Progenitor cell of endocrine pancreas (in vitro differentiated cells): ENCODE results near the gene ASIC5. TPM values are rescaled to one million over a fixed set of nuclear protein-coding genes. Genes with fewer than 3 reads are reported as not detected.
"Not testable (repeated sequence)": the region's sequence is repeated elsewhere in the genome, so short reads cannot be mapped to it uniquely, and the experiment has no call there.

Experiments used
- DNase-seq: peaks from one replicate; pipeline ENCODE4 v3.0.0; 2021; ENCODE audit warnings: low spot score; ENCODE audit not compliant: unreplicated experiment
- H3K27ac Mint-ChIP-seq: 2 replicates; pipeline ENCODE4 v1.8.0; 2021; ENCODE audit warnings: mild to moderate bottlenecking, moderate library complexity, mixed read lengths
- H3K27me3 Mint-ChIP-seq: 2 replicates; pipeline ENCODE4 v1.8.0; 2021; ENCODE audit warnings: mixed read lengths
- H3K36me3 Mint-ChIP-seq: 2 replicates; pipeline ENCODE4 v1.8.0; 2022; ENCODE audit warnings: mixed read lengths; ENCODE audit not compliant: insufficient read depth
- H3K4me1 Mint-ChIP-seq: 2 replicates; pipeline ENCODE4 v1.8.0; 2021; ENCODE audit warnings: low read depth, mixed read lengths
- H3K4me3 Mint-ChIP-seq: 2 replicates; pipeline ENCODE4 v1.8.0; 2021; ENCODE audit warnings: low read depth, mild to moderate bottlenecking, moderate library complexity, mixed read lengths
- H3K9me3 Mint-ChIP-seq: 2 replicates; pipeline ENCODE4 v1.8.0; 2021; ENCODE audit warnings: low read depth, mixed read lengths
- CTCF ChIP-seq: fragments of 200-600 bp; sonication (generic); IDR thresholded peaks from one replicate; pipeline ENCODE4 v1.5.0; 2021; ENCODE audit warnings: antibody characterized with exemption, mild to moderate bottlenecking; ENCODE audit not compliant: unreplicated experiment
- total RNA-seq: library from RNA; stranded (reverse); gene quantifications from 2 replicates; pipeline ENCODE4 v1.2.1, GENCODE V29; 2021

Gene ASIC5
- total RNA-seq, 1 donor from 2014 or later, result not detected

- Mint-ChIP-seq H3K27me3 (no peaks in the 10 kb centered on the region), H3K27ac (no peak overlapping the region), H3K4me1 (peaks cover 20% of the 10 kb centered on the region), H3K4me3 (no peak overlapping the region), H3K9me3 (no peaks in the 10 kb centered on the region), H3K36me3 (no peaks in the 10 kb centered on the region)
- no peak for DNase-seq
- no peak for TF ChIP-seq CTCF
Measured at GRCh38 chr4:155805016-155805415, 61.1 kb downstream of the ASIC5 start.

GRCh38 chr4:155802190-155802959, 63.7 kb downstream of the ASIC5 start:
- Mint-ChIP-seq H3K27me3 (no peaks in the 10 kb centered on the region), H3K36me3 (no peaks in the 10 kb centered on the region), H3K4me3 (no peak overlapping the region), H3K9me3 (no peaks in the 10 kb centered on the region), H3K27ac (no peak overlapping the region), H3K4me1 (no peaks in the 10 kb centered on the region)
- DNase-seq, result no peak
- no peak for TF ChIP-seq CTCF

- H3K27me3 Mint-ChIP-seq, result no peaks in the 10 kb centered on the region
- H3K4me1 Mint-ChIP-seq, result peaks cover 4% of the 10 kb centered on the region
- no peak overlapping the region for H3K4me3 Mint-ChIP-seq
- no peak for TF ChIP-seq CTCF
- no peak overlapping the region for H3K27ac Mint-ChIP-seq
- H3K36me3 Mint-ChIP-seq, result no peaks in the 10 kb centered on the region
- DNase-seq, result no peak
- H3K9me3 Mint-ChIP-seq, result no peaks in the 10 kb centered on the region
Measured at GRCh38 chr4:155800685-155801343, 65.3 kb downstream of the ASIC5 start.

- Mint-ChIP-seq H3K4me1 (peaks cover 10% of the 10 kb centered on the region), H3K27ac (no peak overlapping the region), H3K9me3 (no peaks in the 10 kb centered on the region), H3K36me3 (no peaks in the 10 kb centered on the region), H3K27me3 (no peaks in the 10 kb centered on the region), H3K4me3 (no peak overlapping the region)
- DNase-seq, result no peak
- TF ChIP-seq CTCF, result no peak
Measured at GRCh38 chr4:155799794-155800123, 66.3 kb downstream of the ASIC5 start.

- Mint-ChIP-seq H3K4me3 (no peak overlapping the region), H3K27me3 (no peaks in the 10 kb centered on the region), H3K27ac (no peak overlapping the region), H3K4me1 (peaks cover 11% of the 10 kb centered on the region), H3K36me3 (no peaks in the 10 kb centered on the region), H3K9me3 (no peaks in the 10 kb centered on the region)
- no peak for DNase-seq
- no peak for TF ChIP-seq CTCF
Measured at GRCh38 chr4:155799116-155799793, 66.8 kb downstream of the ASIC5 start.

GRCh38 chr4:155797581-155797980, 68.5 kb downstream of the ASIC5 start:
- H3K4me3 Mint-ChIP-seq, H3K36me3 Mint-ChIP-seq, DNase-seq, H3K9me3 Mint-ChIP-seq, H3K27me3 Mint-ChIP-seq, H3K27ac Mint-ChIP-seq: not testable (repeated sequence)
- peaks cover 11% of the 10 kb centered on the region for H3K4me1 Mint-ChIP-seq
